ENCODE results near the gene CAMK2G. TPM values are rescaled to one million over a fixed set of nuclear protein-coding genes. Genes with fewer than 3 reads are reported as not detected.

The CAMK2G gene
- total RNA-seq, 2 donors from 2014 or later, result 40.0 to 45.8 TPM

DNA sequence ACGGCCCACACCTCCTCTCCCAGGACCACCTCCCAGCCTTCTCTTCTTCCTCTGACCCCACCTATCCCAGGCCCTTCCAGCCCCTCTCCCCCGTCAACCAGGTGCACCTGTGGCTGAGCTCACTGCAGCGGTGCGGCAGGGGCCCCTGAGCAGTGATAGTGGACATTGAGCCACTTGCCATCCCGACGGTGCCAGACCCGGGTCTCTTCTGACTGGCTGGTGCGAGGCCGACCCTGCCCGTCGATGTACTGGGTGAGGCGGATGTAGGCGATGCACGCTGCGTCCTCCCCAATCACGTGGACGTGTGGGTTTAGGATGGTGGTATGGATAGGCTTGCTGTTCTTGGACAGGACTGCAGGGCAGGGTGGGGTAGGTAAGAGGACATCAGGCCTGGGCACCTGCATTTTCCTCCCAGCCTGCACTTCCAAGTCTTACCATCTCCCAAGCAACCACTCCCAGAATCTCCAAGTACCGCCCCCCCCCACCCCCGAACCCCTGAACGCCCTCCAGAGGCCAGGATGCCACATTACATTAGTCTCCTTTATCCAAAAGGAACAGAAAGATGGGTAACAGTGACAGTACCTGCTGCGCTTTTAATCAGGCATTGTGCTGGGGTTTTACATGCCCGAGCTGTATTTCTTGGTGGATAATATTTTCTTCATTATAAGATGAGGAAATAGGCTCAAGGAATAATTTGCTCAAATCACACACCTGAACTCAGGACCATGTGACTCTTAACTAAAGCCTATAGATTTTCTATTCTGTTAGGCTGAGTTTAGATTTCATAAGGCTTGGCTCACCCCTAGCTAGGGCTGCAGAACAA is 59.2 kb downstream of the CAMK2G start:
- TF ChIP-seq, protein P1, sequence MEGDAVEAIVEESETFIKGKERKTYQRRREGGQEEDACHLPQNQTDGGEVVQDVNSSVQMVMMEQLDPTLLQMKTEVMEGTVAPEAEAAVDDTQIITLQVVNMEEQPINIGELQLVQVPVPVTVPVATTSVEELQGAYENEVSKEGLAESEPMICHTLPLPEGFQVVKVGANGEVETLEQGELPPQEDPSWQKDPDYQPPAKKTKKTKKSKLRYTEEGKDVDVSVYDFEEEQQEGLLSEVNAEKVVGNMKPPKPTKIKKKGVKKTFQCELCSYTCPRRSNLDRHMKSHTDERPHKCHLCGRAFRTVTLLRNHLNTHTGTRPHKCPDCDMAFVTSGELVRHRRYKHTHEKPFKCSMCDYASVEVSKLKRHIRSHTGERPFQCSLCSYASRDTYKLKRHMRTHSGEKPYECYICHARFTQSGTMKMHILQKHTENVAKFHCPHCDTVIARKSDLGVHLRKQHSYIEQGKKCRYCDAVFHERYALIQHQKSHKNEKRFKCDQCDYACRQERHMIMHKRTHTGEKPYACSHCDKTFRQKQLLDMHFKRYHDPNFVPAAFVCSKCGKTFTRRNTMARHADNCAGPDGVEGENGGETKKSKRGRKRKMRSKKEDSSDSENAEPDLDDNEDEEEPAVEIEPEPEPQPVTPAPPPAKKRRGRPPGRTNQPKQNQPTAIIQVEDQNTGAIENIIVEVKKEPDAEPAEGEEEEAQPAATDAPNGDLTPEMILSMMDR (IDR thresholded peaks at IDR 0.05), result no peak
- Histone ChIP-seq H3K27me3 (no peaks in the 10 kb centered on the region), H3K36me3 (no peaks in the 10 kb centered on the region), H3K27ac (no peak overlapping the region), H3K4me3 (no peak overlapping the region), H3K9ac (ENCODE audit: low read depth in 2 of 2, low read length in 2 of 2) (no peak overlapping the region), H3K9me3 (no peaks in the 10 kb centered on the region), H3K4me1 (peaks cover 8% of the 10 kb centered on the region)
- DNase-seq, result no peak
- intact Hi-C loops (cut with DNase I), result no loop called here

DNA sequence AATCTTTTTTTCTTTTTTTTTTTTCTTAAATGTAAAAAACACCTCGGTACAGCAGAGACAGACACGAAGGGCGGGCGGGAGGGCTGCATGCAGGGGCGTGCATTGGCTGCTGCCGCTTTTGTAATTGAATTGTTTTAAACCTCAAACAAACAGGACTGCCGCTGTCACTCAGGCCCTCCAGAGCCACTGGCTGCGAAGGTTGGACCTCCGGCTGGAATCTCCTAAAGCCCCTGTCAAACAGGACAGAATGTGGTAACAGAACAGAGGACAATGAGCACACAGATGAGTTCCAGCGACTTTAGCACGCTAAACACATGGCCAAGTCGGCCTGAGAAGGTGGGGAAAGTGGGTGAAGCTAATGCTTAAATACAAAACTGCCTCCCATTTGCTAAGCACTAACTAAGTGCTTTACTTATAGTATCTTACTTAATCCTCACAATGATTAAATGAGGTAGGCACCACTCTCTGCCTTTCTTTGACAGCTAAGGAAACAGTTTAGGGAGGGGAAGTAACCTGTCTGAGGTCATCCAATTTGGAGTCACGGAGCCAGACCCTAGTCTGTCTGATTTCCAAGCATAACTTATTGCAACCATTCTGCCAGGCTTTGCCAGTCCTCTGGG is 60.0 kb downstream of the CAMK2G start:
- TF ChIP-seq, protein P1 (IDR thresholded peaks at IDR 0.05), result no peak
- Histone ChIP-seq H3K27me3 (no peaks in the 10 kb centered on the region), H3K36me3 (no peaks in the 10 kb centered on the region), H3K9ac (ENCODE audit: low read depth in 2 of 2, low read length in 2 of 2) (no peak overlapping the region), H3K4me3 (no peak overlapping the region), H3K4me1 (peaks cover under 1% of the 10 kb centered on the region), H3K9me3 (no peaks in the 10 kb centered on the region), H3K27ac (no peak overlapping the region)
- intact Hi-C loops (cut with DNase I), result no loop called here
- DNase-seq, result no peak

DNA sequence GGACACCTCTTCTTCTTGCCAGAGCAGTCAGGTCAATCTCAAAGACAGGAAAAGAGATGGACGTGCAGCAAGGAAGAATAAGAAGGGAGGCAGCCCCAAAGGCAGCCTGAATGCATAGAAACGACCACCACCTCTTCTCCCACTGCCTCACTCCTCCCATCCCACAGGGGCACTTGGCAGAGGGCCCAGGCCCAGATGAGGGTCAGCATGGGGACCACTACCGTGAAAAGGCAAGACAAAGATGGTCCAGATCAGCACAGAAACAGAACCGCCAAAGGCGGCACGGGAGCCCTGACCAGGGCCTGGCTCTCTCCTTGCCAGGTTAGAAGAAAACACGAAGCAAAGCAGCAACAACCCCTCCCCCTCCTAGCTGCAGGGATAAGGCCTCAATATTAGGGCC is 61.0 kb downstream of the CAMK2G start:
- TF ChIP-seq, protein P1 (IDR thresholded peaks at IDR 0.05), result no peak
- H3K4me1 ChIP-seq, result no peaks in the 10 kb centered on the region

DNA sequence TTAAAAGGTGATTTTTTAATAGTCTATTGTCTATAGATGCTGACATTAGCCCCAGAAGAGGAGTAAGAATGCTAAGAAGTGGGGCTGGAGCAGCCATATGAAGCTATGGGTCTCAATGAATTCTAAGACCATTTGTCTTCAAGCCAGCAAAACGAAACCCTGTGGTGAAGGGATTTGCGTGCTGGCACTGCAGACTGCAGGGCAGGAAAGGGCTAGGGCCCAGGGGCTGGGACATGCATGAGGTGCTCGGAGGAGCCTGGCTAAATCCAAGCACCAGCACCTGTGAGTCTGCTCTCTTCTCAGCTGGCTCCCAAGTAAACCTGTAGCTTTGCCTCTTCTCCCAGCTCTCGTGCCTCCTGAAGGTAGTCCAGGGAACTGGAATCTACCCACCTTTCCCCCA is 61.7 kb downstream of the CAMK2G start:
- TF ChIP-seq, protein P1 (IDR thresholded peaks at IDR 0.05), result no peak
- intact Hi-C loops (cut with DNase I), result no loop called here
- no peaks in the 10 kb centered on the region for H3K9me3 ChIP-seq
- H3K27ac ChIP-seq, result no peak overlapping the region
- no peak overlapping the region for H3K4me3 ChIP-seq
- H3K27me3 ChIP-seq, result no peaks in the 10 kb centered on the region
- DNase-seq, result no peak
- no peaks in the 10 kb centered on the region for H3K4me1 ChIP-seq
- no peaks in the 10 kb centered on the region for H3K36me3 ChIP-seq
- no peak overlapping the region for H3K9ac ChIP-seq (ENCODE audit: low read depth in 2 of 2, low read length in 2 of 2)

More for the DNA sequence above, 61.0 kb downstream of the CAMK2G start:
- Histone ChIP-seq H3K36me3 (no peaks in the 10 kb centered on the region), H3K9ac (ENCODE audit: low read depth in 2 of 2, low read length in 2 of 2) (no peak overlapping the region), H3K27me3 (no peaks in the 10 kb centered on the region), H3K4me3 (no peak overlapping the region), H3K9me3 (no peaks in the 10 kb centered on the region), H3K27ac (no peak overlapping the region)
- DNase-seq, result no peak
- intact Hi-C loops (cut with DNase I), result no loop called here

DNA sequence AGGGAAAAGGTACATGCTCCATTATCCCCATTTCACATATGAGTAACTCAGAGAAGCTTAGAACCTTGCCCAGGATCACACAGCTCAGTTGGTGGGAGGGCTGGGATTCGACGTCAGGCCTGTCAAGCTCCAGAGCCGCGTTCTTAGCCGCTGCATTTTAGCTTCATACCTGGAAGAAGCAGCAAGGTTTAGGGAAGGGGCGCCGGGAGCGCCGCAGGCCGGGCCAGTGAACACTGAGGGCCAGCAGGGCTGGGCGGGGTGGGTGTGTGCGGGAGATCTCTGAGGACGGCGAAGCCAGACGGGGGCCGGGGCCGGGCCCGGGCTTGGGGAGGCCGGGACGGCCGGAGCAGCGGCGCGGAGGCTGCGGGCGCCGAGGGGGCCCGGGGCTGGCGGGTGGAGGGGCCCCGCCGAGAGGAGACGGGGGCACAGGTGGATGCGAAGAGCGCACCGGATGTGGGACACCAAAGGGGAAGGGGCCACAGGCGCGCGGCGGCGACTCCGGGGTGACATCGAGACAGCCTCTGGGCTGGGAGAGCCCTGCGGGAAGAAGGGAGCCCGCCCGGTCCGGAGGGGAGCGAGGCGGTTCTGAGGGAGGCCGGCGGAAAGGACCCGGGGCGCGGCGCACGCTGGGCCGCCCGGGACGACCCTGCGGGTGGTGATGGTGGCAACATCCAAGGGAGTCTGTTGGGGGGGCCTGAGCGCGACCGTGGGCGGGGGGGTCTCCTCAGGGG is 63.5 kb downstream of the CAMK2G start:
- H3K27ac ChIP-seq, result peak overlapping the region; percentile 90
- no peaks in the 10 kb centered on the region for H3K9me3 ChIP-seq
- TF ChIP-seq, protein P1 (IDR thresholded peaks at IDR 0.05), result no peak
- H3K4me1 ChIP-seq, result no peaks in the 10 kb centered on the region
- H3K4me3 ChIP-seq, result peak overlapping the region; percentile 93
- H3K36me3 ChIP-seq, result peaks cover 3% of the 10 kb centered on the region
- H3K9ac ChIP-seq (ENCODE audit: low read depth in 2 of 2, low read length in 2 of 2), result peak overlapping the region; percentile 76 to 87
- no peaks in the 10 kb centered on the region for H3K27me3 ChIP-seq
- peak; percentile 57 for DNase-seq
- intact Hi-C loops (cut with DNase I), result no loop called here
